Endometrium (tissue), 2 donors: ENCODE data around the gene PDCD4.

Experiments used
- FAIRE-seq: peaks from 2 replicates; lab custom pipeline; 2012; peaks lifted over from hg19 to GRCh38; lab: Jason Lieb, UNC
- donor health status: control.
- donor health status: control.

PDCD4 gene

DNA sequence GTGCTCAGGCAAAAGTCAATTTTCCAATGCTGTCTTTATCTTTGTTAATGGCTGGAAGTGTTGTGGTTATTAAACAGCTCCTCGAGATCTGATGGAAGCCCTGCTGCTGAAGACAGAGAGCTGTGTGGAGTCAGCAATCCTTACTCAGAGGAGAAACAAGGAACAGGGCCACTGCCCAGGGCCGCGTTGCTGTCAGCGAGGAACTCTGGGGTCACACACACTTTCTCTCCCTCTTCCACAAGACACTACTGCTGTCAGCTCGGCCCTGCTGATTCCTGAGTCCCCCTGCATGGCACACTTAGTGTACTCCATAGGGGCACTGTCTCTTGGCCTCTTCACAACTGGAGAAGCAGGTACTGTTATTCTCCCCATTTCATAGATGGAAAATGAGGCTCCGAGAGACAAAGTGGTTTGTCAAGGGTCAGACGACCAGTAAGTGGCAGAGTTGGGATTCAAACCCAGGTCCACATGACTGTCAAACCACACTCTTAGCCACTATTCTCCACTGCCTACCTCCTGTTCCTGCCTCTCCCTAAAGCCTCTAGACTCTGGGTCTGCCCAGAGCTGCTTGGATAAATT is 29.3 kb upstream of the PDCD4 start:
- no peak for FAIRE-seq

DNA sequence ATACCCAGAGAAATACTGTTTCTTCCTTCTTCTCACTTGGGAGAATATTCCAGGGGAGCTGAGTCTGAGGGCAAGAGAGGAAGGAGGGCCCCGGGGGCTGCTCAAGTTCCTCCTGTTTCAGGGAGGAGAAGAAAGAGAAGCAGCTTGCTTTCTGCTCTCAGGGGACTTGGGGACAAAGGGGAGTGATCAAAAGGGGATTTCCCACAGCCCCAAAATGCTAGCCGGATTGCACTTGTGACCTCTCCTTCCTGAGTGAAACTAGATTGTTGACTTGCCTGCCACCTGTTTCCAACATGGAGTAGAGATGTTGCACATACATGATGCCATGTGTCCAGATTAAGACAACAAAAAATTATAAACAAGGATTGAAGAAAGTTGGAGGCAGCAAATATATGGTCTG is 28.7 kb upstream of the PDCD4 start:
- no peak for FAIRE-seq

DNA sequence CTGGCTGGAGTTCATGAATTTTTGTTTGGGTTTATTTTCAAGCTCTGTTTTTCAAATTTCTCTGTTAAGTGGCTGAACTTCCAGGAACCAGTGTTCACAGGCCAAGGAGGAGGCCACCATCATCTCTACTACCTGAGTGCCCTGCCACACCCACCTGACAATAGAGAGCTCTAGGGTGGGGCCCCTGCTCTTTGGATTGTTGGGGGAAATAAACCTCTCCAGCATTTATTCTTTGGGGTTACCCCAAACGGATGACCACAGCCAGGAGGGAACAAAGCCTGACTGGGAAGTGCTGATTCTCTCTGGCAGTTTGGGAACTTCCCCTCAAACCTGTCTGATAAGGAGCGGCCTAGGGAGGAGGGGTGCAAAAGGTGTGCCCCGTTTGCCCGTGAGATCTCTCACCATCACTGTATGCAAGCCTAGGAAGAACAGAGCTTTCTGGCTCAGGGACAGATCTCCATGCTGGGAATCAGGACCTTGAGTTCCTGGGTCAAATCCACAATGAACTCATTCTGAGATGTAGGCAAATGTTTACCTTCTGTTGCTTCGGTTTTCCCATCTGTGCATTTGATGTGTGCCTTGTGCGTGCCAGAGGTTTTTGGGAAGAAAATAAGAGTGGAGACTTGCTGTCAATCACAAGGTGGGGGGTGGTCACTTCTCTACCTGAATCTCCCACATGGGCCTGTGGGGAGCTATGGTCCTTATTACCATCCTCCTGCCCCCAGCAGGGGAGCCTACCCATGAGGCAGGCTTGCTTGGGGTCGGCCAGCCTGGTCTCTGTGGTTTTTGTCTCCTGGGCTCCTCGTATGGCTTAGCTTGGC is 27.7 kb upstream of the PDCD4 start:
- FAIRE-seq, result no peak

DNA sequence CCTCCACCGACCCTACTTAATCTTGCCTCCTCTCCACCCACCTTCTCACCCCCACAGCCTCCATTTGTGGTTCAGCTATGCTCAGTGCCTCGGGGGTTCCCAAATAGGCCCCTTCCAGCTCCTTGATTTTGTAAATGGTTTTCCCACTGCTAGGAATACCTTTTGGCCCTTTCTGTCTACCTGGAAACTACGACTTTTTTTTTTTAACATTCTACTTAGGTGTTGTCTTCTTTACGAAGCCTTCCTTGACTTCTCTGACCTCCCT is 27.2 kb upstream of the PDCD4 start:
- no peak for FAIRE-seq

DNA sequence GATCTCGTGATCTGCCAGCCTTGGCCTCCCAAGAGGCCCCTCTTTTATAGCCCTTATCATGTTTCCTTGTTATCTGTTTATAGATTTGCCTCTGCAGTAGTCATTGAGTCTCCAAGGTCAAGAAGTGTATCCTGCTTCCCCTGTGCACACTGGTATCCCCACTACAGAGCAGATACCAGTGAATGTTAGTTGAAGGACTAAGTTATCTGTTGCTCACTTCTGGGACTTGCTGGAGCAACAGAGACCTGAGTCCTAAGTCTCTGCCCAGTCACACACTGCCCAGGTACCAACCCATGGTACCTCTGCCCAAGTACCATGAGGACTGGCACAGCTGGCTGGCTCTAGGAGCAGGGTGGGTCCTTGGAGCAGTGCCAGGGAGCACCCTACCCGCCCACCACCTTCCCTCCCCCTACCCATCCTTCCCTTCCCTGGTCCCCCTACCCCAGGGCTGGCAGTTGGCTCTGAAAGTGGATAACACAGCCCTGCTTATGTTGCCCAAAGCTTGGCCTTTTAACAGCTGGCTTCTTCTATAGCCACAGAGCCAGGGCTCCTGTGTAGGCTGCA is 26.5 kb upstream of the PDCD4 start:
- FAIRE-seq, result no peak

DNA sequence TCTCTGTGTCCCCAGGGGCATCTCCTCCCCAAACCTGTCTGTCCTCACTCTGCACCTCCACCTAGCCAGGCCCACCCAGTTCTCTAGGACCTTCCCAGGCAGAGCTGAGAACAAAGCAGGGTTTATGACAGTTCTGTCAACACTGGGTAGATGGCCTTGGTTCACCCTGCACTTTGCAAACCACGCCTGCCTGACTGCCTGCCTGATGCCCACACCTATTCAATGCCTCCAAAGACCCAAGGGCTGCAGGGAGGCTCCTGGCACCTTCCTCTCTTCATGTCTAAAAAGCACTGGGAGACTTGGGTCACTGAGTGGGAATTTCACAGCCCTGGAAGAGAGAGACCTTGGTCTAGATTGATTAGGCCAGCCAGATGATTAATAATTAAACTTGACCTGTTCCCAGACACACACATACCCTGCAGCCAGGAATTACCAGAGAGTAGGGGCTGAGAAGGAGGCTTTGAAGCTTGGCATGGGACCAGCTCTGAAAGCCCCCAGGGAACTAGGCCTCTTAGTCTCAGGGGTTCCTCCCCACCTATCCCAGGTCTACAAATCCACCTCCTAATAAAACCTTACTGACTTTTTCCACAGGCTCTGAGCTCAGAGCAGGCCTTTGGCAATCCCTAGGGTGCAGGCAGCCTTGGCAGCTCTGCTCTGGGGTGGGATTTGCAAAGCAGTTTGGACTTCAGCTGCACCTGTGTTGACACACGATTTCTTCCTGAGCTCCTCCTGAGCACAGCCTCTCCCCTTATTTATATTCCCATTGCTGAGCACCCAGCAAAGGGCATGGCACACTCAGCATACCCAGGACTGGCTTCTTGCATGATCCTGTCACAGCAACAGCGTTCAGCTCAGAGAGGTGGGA is 25.7 kb upstream of the PDCD4 start:
- FAIRE-seq, result no peak

DNA sequence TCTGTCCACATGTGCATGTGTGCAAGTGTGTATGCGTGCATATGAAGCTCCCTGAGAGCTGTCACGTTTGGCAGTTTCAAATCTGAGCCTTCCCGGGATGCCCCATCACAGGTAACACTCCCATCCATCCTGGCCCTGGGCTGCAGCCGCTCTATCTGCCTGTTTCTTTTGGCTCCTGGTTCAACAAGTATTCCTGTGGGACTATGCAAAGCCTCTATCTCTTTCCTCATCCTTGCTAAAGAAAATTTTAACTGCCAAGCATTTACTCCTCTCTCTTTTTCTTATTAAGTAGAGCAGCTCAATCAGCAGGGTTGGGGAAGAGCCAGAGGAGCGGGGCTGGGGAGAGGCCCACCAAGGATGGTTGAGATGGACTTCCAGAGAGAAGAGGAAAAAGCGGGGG is 24.4 kb upstream of the PDCD4 start:
- FAIRE-seq, result no peak

DNA sequence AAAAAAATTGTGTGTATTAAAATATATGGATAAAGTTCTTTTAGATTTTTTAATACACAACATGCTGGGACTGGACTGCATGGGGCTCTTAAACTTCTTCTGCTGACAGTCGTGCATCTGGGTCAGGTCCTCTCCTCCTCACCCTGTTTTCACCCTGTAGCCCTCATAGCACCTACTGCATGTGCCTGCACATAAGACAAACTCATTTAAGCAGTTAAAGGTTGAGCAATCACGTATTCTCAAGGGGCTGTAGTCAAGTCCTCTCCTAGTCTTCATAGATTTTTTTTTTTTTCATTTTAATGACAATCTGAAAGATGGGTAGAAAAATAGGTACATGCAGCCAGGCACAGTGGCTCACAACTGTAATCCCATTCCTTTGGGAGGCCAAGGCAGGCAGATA is 23.6 kb upstream of the PDCD4 start:
- FAIRE-seq, result no peak

DNA sequence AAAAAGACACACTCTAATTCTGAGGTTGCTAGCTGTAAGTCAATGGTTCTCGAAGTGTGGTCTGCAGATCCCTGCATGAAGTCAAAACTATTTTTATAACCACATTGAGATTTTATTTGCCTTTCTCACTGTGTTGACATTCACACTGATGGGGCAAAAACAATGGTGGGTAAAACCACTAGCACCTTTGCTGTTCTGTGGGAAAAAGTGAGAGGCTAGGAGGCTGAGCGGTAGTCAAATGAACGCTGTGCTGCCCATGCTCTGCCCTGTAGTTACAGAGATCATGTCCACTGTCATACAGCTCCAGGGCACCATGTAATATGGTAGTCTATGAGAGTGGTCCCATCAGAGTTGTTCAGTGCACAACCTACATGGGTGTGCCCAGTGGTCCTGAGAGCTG is 21.6 kb upstream of the PDCD4 start:
- FAIRE-seq, result no peak

DNA sequence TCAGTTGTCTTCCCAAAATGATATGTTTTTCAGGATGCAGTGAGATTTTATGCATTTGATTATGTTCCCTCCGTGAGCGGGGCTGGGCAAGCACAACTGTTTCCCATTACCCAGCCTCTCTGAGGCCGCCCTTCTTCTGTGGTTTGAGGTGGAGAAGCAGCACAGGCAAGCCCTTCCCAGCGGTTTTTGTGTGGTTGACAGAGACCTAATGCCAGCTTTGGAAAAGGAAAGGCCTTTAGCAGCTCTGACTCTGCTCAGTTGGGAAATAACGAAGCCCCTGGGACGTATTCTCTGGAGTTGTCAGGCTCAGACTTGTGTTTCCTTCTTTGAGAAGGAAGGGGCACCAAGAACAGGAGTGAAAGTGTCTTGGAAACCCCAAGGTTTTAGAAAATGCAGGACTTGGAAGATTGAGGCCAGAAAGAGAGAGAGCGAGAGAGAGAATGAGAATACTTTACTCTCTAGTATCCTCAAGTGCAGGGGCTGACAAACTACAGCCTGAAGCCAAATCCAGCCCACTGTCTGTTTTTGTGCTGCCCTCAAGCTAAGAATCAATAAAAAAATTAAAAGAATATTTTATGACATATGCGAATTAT is 20.6 kb upstream of the PDCD4 start:
- FAIRE-seq, result no peak

DNA sequence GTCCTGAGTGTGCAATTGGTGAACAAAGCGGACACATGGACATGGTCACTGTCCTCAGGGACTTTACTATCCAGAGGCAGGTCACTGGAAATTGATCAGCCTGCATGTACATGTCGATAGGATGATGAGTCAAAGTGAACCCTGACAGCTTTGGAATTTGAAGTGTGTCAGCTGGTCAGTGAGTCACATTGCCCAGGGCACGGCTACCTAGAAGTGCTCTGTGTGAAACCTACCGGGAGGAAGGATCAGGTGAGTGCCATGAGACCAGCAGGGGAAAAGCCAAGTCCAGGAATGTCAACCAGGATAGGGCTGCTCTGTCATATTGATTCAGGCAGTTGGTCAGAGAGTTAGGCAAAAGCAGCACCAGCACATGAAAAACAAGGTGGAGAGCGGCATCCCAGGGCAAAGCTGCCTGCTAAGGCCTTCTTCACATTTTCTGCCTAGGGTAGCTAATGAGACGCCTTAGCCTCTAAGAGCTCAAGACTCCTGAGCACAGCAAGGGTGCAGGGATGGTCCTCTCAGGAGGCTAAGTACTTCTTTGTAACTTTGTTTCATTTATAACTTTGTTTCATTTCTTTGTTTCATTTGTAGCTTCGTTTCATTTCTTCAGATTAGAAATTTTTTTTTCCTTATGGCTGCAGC is 19.4 kb upstream of the PDCD4 start:
- FAIRE-seq, result no peak

DNA sequence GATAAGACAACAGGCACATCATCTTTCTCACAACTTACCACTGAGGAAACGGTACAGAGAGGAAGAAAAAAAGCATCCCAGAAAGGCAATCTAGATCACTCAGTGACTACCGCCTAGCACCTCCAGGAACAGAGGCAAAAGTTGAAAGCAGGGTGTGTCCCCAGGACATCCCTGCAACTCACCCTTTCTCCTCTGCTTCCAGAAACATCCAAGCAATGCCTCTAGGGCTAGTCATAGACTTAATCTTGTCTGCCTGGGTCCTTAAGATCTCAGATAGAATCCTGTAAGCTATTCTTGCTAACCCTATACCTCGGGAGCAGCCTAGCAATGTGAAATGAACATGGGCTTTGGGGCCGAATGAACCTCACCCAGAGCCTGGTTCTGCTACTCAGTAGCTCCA is 18.8 kb upstream of the PDCD4 start:
- FAIRE-seq, result no peak

DNA sequence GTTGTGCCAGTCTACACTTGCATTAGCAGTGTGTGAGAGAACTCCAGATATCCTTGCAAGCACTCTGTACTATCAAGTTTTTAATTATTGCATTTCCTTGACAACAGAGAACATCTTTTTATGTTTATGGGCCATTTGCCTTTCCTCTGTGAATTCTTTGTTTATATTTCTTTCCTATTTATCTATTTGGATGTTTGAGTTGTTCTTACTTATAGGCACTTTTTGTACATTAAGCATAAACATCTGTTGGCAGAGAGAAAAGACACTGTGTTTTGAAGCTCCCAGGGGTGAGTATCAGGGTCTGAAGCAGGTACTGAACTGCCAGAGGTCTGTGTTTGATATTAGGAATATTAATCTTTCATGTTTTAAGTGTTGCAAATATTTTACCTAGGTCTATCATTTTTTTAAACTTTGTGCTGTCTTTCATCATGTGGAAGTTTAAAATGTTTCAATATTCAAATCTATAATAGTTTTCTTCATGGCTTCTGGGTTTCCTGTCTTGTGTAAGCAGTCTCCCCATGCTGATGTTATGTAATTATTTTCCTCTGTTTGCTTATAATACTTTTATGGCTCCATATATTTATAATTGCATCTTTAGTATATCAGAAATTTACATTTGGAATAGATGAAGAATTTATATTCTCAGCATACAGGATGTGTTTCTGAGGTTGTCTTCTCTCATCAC is 17.7 kb upstream of the PDCD4 start:
- FAIRE-seq, result no peak

DNA sequence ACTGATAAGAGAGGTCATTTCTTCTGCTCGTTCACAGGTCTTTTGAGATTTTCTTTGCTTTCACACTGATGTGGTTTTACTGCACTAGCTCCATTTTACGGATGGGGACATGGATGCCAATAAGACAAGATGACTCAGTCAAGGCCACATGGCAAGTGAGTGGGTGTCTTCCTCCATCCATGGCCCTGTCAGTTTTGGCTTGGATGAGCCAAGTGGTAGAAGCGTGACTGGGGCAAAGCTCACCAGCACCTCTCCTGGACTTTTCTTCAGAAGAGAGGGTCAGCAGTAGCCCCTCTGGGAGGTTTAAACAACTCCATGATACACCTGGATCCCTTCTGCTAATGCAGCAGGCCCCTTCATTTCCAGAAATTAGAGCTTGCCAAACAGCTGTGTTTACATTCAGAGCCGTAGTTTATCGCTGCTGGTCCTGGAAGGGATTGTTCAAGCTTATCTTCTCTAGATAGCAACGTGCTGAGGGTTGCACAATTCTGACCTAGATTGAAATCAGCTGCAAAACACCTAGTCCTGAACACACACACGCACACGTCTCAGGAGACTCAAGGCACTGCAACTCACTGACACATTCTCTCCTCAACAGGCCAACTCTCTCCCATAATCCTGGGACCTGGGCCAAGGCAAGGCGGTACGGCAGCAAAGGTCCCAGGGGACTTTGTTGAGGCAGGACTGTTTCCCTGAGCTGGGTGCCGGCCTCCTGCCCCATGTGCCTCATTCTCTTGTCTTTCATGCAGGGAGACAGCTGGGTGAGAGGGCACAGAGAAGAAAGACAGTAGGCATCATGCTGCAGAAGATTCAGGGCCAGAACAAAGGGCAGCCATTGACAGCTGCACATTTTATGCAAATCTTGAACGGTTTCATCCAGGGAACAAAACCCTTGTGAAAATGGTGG is 14.2 kb upstream of the PDCD4 start:
- FAIRE-seq, result no peak

DNA sequence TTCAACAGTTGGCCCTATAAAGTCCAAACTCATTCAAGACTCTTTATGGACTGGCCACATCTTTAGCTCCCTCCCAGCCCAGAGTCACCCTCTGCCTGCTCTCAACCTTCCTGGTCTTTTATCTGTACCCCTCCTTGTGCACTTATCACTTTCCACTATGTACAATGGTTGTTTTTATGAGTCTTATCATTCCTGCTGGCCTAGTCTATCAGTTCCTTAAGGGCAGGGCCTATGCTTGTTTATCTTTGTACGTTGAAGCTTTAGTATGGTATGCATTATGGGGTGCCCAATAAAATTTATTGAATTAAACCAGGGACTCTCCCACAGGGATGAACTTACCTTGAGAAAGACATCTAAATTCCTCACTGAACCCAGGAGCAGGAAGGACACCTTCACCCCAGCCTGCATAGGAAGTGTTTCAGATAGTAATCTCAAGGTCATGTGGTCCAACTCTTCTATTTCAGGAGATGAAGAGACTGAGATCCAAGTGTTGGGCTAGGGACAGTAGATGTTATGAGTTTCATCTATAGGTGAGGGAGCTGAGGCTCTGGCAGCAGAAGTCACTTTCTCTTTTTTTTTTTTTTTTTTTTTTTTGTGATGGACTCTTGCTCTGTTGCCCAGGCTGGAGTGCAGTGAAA is 13.3 kb upstream of the PDCD4 start:
- FAIRE-seq, result no peak

DNA sequence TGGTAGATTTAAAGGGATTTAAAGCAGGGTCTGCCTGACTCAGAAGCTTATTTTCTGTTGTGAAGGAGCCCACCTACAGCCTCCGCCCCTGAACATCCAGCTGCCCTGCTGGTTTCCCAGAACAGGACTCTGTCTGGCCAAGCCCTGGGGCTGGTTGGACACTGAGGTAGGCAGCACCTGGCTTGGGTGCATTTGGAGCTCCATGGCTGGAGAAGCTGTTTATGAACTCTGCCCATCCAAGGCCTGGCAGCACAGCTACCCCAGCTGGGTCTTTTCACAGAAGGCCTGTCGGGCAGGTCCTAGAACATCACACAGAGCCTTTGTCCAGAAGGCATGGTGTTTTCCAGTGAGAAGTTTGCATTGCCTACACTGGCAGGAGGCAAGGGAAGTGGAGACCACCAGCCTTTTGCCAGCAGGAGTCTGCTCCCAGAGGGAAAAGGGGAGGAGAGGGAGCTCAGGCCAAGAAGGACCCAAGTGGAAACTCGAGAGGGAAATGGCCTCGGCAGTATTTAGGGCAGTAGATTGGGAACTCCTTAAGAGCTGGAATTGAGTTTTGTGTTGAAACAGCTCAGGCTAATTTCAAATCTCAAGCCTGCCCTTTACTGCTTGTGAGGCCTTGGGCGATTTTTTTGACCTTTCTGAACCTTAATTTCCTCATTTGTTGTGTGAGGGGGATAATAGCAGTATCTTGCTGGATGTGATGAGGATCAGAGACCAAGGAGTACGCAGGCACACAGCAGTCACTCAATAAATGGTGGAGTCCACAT is 12.3 kb upstream of the PDCD4 start:
- FAIRE-seq, result no peak

DNA sequence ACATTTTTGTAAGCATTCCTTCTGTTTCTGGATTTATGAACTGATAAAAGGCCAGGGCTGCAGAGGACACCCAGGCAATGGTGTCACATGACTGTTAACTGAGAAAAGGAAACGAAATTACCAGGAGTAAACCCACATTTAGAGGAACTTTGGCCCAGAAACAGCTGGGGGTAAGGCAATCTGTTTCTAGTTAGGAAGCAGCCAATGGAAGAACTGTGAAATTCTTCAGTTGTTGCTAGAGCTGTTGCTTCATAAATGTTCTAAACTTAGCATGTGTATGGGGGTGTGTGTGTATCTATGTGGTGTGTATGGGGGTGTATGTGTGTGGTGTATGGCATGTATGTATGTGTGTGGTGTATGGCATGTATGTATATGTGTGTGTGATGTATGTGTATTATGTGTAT is 11.8 kb upstream of the PDCD4 start:
- no peak for FAIRE-seq

DNA sequence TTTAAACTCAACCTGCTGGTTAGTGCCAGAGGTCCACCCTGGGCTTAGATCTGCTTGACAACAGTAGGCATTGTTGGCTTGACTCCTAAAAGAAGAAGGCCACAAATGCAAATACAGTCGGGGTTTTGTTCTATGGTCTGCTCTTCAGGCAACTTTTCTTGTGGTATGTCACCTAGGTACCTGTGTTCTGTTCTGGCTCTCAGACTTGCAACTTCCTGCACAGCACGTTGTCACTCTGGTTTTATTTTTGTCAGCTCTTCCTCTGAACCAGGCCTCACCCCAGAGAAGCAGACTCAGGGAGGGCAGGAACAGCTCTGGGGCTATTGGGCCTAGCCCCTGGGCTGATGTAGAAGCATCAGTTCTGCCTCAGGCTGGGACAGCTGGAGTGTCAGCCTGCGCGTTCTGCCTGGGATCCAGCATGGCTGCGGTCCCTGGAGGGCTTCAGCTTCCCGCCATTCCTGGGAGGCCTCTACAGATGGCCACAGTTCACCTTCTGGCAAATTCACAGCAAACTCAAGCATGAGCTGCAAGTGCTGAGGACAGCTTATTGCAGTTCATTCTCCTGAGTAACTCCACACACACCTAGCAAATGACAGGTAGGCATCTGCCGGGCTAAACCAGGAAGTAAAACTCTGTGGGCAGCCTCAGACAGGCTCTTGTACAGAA is 11.0 kb upstream of the PDCD4 start:
- FAIRE-seq, result no peak

DNA sequence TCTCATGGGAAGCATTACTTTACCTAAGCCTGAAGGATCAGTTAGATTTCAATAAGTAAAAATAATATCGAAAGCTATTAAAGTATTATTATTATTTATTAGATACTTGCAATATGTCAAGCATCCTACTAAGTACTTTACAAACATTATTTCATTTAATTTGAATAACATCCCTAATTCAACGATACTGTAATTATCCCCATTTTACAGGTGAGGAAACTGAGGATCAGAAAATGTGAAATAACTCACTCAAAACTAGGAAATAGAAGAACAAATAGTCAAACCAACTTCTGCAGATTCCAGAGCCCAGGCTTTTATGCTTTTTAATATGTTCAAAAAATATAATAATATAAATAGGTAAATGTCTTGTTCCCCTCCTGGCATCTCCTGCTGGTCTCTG is 10.3 kb upstream of the PDCD4 start:
- no peak for FAIRE-seq
